Measurements from ENCODE around the gene UBE2J2.

- TF ChIP-seq CTCF (IDR thresholded peaks at IDR 0.05) (no peak), POLR2A (IDR thresholded peaks at IDR 0.05) (no peak)
Observed at GRCh38 chr1:1320666-1321448, 47.2 kb upstream of the UBE2J2 start.
